Activated CD4-positive, CD25-positive, alpha-beta regulatory T cell treated with anti-CD3 and anti-CD28 coated beads, Interleukin-2, amount 50 U/mL, for 72 hours (primary cell): Measurements from ENCODE around the gene SH3RF3.

Experiments used
- DNase-seq: peaks from one replicate; pipeline ENCODE4 v3.0.0; 2021

SH3RF3 gene

DNA sequence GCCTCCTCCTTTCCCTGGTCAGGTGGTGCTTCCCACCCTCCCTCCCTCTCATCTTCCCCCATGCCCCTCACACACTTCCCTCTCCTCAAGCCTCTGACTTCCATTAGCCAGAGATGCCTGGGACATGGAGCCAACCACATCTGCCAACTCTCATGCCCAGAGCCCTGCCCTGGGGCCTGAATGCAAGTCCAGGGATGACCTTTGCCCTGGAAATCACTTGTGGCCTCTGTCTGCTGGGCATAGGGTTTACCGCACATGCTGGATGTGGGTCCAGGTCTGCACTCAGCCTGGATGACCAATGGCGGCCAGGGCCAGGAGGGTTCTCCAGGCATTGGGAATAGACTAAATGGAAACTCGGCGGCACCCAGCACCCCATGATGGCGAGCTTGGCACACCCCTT is 385.9 kb downstream of the SH3RF3 start:
- no peak for DNase-seq

DNA sequence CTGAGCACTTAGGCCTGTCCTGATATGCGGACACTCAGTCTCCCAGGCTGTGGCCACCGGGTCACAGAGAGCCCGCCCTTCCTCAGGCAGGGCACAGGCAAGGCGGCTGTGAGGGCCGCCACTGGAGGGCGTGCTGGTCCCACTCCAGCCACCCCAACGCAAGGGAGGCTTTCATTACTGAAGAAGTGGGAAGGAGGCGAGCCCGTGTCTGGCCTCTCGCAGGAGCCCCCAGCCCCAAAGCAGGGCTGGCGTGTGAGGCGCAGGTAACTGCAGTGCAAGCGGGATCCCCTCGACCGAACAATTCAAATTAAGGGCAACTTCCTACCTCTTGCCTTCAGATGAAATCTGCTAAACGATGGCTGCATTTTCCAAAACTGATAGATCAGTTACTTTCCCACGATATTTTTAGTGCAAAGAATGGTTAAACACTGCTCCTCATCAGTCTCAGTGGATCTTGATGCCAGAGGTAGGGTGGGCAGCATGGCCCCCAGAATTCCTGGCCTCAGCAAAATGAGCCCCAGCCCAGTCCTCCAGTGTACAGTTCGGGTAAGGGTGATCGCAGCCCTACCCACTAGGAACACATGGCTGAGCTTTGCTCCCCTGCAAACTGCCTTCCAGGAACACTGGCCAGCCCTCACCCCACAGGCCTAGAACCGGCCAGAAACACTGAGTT is 387.6 kb downstream of the SH3RF3 start:
- DNase-seq = no peak

DNA sequence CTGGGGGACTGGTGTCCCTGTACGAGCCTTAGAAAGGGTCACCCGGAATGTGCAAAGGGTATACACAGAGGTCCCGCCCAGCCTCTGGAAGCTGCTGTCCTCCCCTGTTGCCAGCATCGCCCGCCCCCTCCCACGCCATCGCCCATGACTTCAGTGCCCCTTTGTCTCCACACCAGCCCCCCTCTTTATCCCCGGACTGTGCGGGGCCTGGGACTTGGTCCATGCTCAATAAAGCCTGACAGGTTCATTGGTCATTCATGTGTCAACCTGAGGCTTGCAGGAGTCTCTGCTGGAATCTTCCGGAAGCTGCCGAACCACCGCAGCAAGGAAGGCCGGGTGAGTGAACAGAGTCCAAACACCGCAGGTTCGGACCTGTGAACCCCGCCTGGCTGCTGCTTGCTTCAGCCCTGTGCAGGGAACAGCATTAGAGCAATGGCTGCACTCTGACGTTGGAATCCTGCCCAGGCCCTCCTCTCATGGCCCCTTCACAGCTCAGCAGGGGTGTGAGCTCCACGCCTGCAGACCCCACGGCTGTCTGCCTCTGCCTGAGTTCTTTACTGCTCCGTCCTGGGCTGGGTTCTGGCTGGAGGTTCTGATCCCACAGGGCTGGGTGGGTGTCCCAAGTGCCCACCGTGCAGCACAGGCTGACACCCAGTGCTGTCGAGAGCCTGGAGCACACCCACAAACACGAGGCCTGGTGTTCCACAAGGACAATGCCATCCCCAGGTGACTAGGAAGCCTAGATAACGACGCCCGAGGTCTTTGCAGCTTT is 388.3 kb downstream of the SH3RF3 start:
- no peak for DNase-seq

DNA sequence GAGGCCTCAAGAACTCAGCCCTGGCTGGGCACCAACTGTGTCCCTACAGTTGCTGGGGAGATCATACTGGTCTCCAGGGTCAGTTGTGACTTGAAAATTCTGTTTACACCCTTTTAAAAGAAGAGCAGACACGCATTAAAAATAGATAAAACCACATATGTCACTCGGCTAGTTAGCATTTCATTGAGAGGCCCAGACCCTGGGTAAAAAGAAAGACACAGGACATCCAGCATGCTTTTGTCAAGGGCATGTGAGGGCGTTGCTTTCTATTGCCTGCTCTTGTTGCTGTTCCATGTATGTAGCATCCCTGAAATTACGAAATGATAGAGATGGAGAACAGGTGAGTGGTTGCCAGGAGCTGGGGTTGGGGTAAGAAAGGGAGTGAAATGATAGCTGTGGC is 390.5 kb downstream of the SH3RF3 start:
- DNase-seq = no peak

DNA sequence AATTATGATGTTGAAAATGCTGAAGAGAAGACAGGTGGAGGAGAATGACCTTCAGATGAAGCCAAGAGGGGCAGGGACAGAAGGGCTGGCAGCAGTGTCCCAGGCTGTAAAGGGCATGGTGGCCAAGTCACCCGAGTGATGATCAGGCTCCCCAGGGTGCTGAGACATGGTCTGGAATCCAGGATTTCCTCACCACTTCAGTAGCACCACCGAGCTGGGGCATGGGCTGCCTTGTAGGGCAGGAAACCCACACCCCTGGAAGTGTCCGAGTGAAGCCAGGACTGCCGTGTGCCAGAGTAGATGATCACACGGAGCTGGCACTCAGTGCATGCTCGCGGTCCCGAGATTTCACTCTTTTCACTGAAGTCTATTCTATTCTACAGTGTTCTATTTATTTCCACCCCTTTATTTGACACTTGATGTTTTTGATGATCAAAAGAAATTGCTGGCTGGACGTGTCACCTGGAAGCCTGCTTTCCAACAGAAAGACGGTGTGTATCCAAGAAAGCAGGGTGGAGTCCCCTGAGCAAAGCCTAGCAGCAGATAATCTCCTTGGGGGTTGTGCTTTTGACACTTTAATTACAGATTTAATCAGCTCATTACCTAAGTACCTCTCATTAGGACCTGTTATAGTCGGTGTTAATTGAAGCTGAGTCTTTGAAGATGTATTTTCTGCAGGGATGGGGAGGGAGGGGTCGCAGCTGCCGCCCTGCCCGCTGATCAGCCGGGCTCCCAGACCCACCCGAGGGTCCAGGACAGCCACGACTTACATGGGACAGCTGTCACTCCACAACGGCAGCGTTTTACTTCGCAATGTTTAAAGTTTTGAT is 392.4 kb downstream of the SH3RF3 start:
- no peak for DNase-seq

DNA sequence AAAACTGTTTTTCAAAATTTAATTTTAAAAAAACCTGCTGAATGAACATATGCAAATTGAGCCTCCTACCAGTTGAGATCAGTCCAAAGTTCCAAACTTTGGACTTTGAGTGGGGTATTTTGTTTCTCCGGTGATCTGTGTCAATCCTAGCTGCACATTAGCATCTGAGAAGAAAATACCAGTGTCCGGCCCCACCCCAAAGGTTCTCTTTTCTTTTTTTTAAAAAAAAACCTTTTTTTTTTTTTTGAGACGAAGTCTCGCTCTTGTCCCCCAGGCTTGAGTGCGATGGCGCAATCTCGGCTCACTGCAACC is 393.0 kb downstream of the SH3RF3 start:
- DNase-seq = no peak

DNA sequence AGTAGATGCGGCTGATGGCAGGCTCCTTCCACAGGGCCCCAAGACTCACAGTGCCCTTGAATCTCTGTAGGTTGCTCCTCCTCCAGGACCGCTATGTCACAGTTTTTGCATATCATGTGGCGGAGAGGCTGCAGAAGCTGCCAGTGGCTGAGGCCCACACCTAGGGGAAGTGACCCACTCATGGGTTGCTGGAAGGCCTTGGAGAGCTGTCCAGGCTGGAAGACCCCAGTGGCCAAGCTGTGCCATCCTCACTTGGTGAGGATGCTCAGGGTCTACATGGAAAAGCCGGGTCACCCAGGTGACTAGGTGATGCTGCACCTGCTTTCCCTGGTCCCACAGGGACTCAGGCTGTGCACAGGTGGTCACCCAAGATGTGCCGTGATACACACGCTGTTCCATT is 394.1 kb downstream of the SH3RF3 start:
- DNase-seq = no peak

DNA sequence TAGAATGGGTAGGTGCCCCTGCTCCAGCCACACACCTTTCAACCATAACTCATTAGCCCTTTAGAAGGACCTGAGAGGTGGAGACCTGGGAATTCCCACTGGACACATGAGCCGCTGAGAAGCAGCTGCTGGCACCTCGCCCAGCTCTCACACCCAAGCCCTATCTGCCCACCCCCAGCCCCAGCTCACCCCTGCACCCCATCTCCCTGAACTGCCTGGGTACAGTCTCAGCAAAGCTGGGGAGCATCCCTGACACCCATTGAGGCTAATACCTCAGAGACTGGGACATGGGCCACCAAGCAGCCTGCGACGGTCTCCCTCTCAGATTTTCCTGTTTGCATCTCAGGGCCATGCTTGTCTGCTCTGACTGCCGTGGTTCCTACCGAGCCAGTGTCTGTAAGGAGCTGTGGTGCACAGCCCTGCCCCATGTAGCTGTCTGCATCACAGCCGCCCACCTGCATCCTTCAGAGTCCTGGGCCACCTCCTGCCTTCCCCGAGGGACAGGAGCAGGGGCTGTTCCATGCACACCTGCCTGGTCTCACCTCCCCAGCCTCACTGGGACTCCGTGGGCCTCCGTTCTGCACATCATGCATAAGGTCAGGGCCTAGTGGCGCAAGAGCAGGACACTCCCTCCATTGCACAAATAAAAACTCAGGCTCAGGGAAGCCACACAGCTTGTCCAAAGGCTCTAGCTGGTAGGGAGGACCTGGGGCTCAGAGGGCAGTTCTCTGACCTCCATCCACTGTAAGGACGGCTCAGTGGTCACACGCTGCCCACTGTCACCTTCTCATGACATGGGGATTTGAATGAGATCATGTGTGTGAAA is 394.7 kb downstream of the SH3RF3 start:
- no peak for DNase-seq

DNA sequence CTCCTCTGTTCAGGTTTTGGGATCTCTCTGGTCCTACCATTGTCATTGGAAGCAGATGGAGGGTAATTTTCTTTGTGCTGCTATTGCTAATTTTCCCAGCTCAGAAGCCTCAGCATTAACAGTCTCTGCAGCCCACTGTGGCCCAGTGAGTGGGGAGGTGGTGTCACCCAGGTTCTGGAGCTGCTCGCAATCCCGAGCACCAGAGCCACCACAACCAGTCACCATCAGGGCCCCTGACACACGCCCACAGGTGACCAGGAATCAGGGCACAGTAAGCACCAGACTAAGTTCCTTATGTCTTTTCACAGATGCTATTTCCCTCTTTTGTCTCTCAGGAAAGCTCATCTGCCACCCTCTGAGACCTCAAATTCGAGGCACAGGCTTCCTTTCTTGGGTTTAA is 396.8 kb downstream of the SH3RF3 start:
- DNase-seq = no peak

DNA sequence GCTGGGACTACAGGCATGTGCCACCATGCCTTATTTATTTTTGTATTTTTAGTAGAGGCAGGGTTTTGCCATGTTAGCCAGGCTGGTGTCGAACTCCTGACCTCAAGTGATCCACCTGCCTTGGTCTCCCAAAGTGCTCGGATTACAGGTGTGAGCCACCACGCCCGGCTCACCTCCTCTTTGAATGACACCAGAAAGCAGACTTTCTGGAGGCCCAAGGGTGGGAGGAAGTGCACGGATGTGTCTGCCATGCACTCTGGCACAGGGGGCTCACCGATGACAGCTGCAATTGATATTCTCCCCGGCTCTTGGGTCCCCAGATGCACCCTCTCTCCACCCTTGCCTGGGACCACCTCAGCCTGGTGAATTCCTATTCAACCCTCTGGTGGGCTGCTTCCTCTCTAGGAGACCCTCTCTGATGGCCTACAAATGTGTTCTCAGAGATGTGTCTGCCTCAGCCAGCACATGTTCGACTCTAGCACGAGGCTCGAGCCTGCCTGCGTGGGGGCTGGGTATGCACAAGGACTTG is 397.5 kb downstream of the SH3RF3 start:
- no peak for DNase-seq

DNA sequence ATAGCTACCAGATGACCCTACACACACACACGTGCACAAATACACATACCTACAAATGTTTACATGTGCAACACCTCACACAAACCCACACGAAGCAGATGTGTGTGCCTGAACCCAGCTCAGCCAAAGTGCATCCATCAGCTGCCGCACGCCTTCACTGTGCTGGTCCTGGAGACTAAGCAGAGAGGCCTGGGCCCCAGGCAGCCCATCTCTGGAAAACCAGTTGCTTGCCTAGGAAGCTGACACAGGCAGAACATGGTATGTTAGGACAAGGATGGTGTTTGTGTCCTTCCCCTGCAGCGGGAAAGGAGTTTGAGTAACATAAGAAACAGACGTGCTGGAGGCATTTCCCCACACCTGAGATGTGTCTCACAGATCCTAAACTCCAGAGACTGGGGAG is 398.1 kb downstream of the SH3RF3 start:
- no peak for DNase-seq

DNA sequence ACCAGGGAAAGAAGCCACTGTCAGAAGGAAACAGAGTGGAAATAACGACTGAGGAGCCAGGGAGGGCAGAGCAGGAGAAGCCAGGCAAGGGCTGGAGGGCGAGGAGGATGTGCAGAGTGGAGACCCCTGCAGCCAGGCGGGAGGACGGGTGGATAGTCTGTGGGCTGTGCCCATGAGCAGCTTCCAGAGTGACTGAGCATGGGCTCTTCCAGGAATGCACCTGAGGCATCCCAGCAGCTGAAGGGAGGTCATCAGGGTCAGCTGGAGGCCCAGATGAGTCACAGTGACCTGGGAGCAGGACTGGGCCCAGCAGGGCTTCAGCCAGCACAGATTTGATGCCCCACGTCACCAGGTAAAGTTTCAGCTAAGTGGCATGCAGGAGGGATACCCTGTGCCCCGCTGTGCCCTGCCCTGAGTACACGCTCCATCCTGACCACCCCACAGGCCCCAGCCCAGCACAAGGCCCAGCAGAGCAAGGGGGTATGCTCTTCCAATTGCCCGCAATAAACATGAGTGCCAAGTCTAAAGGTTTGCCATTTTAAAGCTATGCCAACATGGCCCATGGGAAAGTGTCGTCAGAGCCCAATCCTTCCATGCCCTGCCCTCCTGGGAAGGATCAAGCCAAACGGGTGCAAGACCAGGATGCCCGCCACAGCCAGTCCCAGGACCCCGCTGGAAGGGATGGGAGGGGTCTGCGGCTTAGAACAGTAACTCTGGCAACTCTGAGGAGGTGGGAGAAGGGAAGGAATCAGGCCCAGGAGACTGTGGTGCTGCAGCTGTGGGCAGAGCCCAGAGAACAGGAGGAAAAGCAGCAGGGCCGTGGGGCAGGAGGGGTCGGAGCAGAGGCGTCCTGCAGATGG is 399.1 kb downstream of the SH3RF3 start:
- DNase-seq = no peak

DNA sequence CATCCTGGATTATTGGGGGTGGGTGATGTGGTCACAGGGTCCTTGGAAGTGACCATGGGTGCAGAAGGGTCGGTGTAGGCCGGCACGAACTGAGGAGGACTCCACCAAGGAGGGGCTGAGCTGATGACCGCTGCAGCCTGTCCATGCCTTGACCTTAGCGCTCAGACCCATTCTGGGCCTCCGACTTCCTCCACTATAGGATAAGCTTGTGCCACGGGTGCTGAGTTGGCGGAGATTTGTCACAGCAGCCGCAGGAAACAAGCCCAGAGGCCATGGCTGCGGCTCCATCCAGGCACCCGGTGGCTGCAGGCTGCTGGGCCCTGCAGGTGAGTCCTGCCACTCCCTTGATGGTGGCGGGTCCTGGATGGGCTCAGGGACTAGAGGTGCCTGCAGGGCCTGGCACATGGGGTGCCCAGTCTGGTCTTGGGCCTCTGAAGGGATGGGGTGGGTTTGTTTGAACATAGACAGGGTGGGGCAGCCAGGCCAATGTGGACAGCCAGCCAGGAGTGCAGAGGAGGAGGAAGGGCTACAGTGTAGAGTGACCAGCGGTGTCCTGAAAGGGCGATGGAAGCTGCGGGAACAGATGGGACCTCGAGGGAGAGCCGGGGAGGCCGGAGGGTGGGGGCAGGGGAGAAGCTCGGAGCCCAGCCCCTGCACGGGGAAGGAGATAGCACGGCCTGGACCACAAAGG is 400.0 kb downstream of the SH3RF3 start:
- DNase-seq = no peak

DNA sequence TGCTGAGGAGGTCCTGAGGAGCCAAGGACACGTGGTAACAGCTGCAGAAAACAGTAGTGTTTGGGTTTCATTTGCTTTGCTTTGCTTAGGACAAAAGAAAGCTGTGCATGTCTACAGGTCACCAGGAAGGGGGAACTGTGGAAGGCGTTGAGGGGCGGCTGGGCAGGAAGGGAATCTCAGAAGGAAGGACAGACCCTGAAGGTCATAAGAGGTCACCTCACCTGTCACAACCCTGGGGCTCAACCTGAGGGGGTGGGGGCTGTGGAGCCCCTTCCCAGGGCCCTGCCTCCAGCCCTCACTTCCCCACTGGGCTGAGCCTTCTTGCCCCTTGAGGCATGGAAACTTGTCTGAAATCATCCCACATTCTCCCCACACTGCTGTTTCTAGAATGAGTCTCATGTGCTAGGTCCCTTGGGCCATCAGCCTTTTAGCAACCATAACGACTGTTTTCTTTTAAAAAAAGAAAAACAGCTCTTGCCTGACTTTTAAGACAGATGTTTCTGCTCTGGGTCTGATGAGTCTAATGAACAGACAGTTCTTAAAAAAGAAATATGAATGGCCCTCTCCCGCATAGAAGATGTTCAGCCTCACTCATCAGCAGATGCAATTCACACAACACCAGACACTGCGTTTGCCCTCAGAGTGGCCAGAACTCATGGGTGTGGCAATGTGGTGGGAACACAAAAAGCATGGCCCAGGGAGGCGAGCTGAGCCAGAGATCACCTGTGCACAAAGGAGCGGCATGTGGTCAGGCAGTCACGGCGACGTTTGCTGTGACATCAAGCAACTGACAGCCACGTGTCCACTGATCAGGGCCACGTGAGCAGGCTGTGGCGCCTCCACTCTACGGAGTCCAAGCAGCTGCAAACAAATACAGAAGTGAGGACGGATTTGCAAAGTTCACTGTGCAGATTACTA is 400.8 kb downstream of the SH3RF3 start:
- DNase-seq = no peak

DNA sequence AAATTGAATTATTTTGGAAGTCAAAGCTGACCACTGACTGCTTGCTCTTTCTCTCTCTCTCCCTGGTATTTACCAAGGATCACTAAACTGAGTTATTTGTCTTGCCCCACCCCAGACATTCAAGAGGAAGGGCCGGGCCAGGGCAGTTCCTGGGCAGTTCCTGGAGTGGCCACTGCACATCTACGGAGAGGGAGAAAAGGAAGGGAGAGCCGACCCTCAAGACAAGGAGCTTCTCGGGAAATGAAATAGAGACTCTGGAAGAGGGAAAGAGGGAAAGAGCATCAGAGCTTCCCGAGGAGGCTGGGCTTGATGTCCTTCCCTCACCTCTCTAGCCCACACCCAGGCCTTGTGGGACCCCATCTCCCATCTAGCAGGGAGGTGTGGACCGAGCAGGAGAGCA is 401.7 kb downstream of the SH3RF3 start:
- DNase-seq = no peak

DNA sequence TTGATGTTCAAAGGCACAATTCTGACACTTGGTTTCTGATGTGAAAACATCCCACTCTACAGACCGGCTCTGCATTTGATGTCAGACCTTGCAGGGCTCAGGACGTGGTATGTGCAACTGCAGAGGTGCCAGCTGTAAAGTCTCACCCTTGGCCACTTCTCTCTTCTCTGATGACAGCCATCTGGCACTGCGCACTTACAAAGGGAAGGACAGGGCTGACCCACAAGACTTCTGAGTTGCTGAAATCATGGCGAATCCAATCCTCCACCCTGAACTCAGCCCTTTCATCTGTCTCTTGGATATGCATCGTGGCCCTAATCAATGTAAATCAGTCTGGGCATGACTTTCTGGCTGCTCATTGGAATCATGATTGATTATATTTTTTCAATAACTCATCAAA is 402.2 kb downstream of the SH3RF3 start:
- DNase-seq = no peak

DNA sequence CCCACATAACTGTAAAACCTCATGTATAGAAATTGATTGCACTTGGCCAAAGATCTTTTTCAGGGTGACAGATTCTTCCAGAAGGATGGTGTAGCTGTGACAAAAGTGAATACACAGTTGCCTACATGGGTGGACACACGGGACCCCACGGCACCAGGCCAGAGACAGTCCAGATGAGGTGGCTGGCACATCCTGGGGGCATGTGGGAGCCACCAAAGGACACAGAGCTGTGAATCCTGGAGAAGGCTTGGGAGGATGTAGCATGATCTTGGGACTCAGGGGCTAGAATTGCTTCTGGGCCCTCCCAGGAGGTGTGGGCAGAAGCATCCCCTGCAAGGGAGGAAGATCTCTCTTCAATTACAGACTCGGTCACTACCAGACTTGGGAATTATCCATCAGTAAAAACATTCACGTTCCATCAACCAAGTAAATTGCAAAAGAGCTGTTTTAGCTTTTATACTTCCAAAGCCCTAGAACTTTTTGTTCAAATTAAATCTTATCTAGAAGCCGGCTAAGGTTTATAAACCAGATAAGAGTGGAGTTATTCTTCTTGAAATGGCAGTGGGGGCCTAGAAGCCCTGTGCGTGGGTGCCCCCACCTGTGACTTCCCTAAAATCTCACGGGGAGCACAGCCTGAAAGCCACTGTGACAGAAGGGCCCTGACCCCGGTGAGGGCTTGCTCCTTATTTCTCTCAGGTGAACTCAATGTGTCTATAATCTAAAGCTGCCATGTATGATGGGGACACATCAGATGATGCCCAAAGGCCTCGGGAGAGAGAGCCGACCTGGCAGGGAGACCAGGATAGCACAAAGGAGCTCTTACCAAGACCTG is 403.1 kb downstream of the SH3RF3 start:
- no peak for DNase-seq

DNA sequence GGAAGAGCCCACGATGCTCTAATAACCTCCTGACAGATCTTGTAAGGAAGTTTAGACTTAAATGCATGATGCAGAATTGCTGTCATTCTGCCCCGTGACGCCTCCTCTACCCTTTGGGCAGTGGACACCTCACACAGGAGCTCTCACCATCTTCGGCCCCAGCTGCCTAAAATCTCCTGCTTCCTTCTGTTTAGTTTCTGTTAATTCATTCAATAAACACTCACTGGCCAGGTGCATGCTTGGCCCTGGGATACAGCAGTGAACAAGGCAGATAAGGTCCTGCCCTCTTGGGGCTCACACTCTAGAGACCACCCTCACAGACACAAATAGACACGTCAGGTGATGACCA is 403.7 kb downstream of the SH3RF3 start:
- DNase-seq = no peak

DNA sequence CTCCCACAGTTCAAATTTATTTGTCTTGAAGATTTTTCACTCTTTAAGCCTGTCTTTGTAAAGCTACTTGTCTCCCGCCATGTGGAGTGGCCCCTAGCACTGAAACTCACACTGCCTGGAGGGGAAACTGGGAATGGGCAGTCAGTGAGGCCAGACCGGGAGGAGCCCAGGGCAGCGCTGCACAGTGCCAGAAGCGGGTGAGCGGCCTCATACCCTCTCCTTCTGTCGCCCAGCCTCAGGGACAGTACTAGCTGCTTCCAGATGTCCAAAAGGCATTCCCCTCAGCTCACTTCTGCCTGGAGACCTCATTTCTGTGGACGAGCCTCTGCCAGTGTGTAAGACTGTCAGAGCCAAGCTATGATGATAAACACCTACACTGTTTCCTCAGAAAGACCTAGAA is 404.8 kb downstream of the SH3RF3 start:
- DNase-seq = no peak
